ENCODE results near the gene MUC13. TPM values are rescaled to one million over a fixed set of nuclear protein-coding genes. Genes with fewer than 3 reads are reported as not detected.
A peak's percentile ranks its signal among the peaks of the same experiment; 100 is the strongest.

The MUC13 gene
- total and polyA plus RNA-seq, 8 donors, result 1.2 to 9.9 (median 3.5) TPM

GRCh38 chr3:124860599-124860998 is 74.0 kb downstream of the MUC13 start:
- DNase-seq, result peak in 3 of 6 donors; percentile 39 to 49 (median 46)
- no peak for FAIRE-seq

GRCh38 chr3:124859025-124859424 is 75.5 kb downstream of the MUC13 start:
- FAIRE-seq, result no peak
- intact Hi-C loops (cut with DNase I), result no loop called here
- Histone ChIP-seq H3K27me3 (no peaks in the 10 kb centered on the region), H3K4me3 (no peak overlapping the region), H3K9me3 (no peaks in the 10 kb centered on the region), H3K27ac (peak overlapping the region in 2 of 4 donors; percentile 13 to 71), H3K4me1 (peaks cover 0 to 4% (median 0%) of the 10 kb centered on the region in 3 donors), H3K36me3 (no peaks in the 10 kb centered on the region)
- peak in 3 of 4 donors; percentile 28 to 61 (median 61) for ATAC-seq
- no peak for TF ChIP-seq CTCF (IDR thresholded peaks at IDR 0.05)
- 77 to 93% methylated on average over 7 of the region's 7 CpGs for WGBS, 2 donors
- no peak for DNase-seq

More at GRCh38 chr3:124860599-124860998, 74.0 kb downstream of the MUC13 start:
- intact Hi-C loops (cut with DNase I), result no loop called here
- Histone ChIP-seq H3K4me1 (peaks cover 0 to 4% (median 0%) of the 10 kb centered on the region in 3 donors), H3K27me3 (no peaks in the 10 kb centered on the region), H3K27ac (peak overlapping the region in 1 of 4 donors; percentile 13), H3K36me3 (no peaks in the 10 kb centered on the region), H3K4me3 (no peak overlapping the region), H3K9me3 (no peaks in the 10 kb centered on the region)
- TF ChIP-seq CTCF (IDR thresholded peaks at IDR 0.05), result no peak
- peak; percentile 70 to 82 (median 75) for ATAC-seq
- WGBS, 2 donors, result 53 to 61% methylated on average over 1 of the region's 1 CpG

GRCh38 chr3:124858275-124858674 is 76.3 kb downstream of the MUC13 start:
- FAIRE-seq (no peak), ATAC-seq (peak in 1 of 4 donors; percentile 10), DNase-seq (no peak)
- TF ChIP-seq CTCF (IDR thresholded peaks at IDR 0.05), result no peak
- Histone ChIP-seq H3K9me3 (no peaks in the 10 kb centered on the region), H3K27me3 (no peaks in the 10 kb centered on the region), H3K36me3 (no peaks in the 10 kb centered on the region), H3K4me1 (peaks cover 0 to 4% (median 0%) of the 10 kb centered on the region in 3 donors), H3K27ac (peak overlapping the region in 2 of 4 donors; percentile 13 to 71), H3K4me3 (no peak overlapping the region)
- intact Hi-C loops (cut with DNase I), result no loop called here
- 70 to 78% methylated on average over 1 of the region's 1 CpG for WGBS, 2 donors

- DNase-seq, result no peak
- no peaks in the 10 kb centered on the region for H3K27me3 ChIP-seq
- TF ChIP-seq CTCF (IDR thresholded peaks at IDR 0.05), result no peak
- peaks cover 0 to 4% (median 0%) of the 10 kb centered on the region in 3 donors for H3K4me1 ChIP-seq
- H3K4me3 ChIP-seq, result no peak overlapping the region
- H3K9me3 ChIP-seq, result no peaks in the 10 kb centered on the region
- no peaks in the 10 kb centered on the region for H3K36me3 ChIP-seq
- FAIRE-seq, result no peak
- intact Hi-C loops (cut with DNase I), result no loop called here
- ATAC-seq, result peak in 1 of 4 donors; percentile 30
- no peak overlapping the region for H3K27ac ChIP-seq
- 82 to 93% methylated on average over 2 of the region's 2 CpGs for WGBS, 2 donors
Measured at GRCh38 chr3:124856677-124857076, 77.9 kb downstream of the MUC13 start.

Other genes with a start within 250 kb of the MUC13 start
- 10 to 100 TPM; 10.6 to 20.1 (median 14.6) TPM for gene UMPS, start 204.3 kb downstream of the MUC13 start, total RNA-seq
- gene UMPS, start 204.3 kb downstream of the MUC13 start, polyA plus RNA-seq, result 10 to 100 TPM in 1 of 2 donors, 1 to 10 TPM in 1; 6.6 to 10.3 TPM
- gene ITGB5, start 47.4 kb downstream of the MUC13 start, total RNA-seq, result 10 to 100 TPM; 18.9 to 69.9 (median 27.2) TPM
- 10 to 100 TPM in 1 of 2 donors, 1 to 10 TPM in 1; 9.5 to 15.1 TPM for gene ITGB5, start 47.4 kb downstream of the MUC13 start, polyA plus RNA-seq
- 10 to 100 TPM; 19.7 to 36.6 (median 22.2) TPM for gene HEG1, start 121.2 kb upstream of the MUC13 start, total RNA-seq
- gene HEG1, start 121.2 kb upstream of the MUC13 start, polyA plus RNA-seq, result 10 to 100 TPM in 1 of 2 donors, 1 to 10 TPM in 1; 9.6 to 11.3 TPM

All from pancreas (tissue), 10 donors.